ENCODE measurements around the gene KLHL17.
"Not testable (repeated sequence)": the region's sequence is repeated elsewhere in the genome, so short reads cannot be mapped to it uniquely, and the experiment has no call there.

The KLHL17 gene

DNA sequence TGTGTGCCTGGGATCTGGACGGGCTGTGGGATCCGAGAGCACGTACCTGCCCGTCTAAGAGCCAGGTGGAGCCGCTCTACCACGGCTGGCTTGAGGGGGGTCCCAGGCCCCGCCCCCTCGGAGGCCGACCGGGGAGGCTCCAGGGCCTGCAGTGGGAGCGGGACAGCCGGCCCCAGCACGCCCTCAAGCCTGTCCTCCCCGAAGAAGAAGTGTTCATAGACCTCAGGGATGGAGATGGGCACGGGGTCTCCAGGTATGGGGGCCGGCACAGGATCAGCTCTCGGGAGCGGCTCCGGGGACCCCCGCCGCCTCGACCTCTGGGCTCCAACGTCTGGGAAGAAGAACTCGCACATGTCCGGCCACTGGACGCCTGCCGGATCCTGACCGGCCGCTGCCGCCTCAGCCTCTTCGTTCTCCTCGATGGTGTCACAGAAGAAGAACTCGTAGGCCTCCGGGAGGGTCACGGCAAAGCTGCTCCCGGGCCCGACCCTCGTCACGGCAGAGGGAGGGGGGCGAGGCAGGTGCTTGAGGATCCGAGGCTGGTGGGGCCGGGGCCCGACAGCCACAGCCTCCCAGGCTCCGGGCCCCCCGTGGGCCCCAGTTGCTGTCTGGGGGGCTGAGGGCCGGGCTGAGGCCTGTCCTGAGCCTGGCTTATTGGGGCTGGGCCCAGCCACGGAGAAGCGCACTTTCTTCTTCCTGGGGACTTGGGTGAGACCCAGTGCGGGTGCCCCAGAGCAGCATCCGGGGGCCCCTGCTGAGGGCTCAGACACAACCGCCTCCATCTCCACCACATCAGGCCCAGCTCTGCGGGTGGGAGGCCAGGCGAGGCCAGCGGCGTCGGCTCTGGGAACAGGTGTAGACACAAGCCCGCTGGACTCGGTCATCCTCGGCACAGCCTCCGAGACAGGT, 18.7 kb downstream of the KLHL17 start:
- ATAC-seq (ENCODE audit: low read depth) (no peak), DNase-seq (ENCODE audit: low spot score in 2 of 2) (no peak)
- Mint-ChIP-seq H3K4me1 (peaks cover 5% of the 10 kb centered on the region), H3K27ac (no peak overlapping the region), H3K36me3 (peaks cover 4% of the 10 kb centered on the region), H3K27me3 (peaks cover 24% of the 10 kb centered on the region), H3K9me3 (no peaks in the 10 kb centered on the region), H3K4me3 (no peak overlapping the region)

DNA sequence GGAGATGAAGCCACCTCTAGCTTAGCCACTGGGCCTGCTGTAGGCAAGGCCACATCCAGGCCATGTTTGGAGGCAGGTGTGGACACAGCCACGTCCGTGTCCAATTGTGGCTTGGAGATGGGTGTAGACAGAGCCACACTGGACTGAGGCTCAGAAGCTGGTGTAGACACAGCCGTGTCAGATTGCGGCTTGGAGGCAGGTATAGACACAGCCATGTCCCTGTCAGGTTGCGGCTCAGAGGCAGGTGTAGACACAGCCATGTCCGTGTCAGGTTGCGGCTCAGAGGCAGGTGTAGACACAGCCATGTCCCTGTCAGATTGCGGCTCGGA, 19.3 kb downstream of the KLHL17 start:
- H3K27ac Mint-ChIP-seq: no peak overlapping the region
- no peaks in the 10 kb centered on the region for H3K9me3 Mint-ChIP-seq
- no peak for DNase-seq (ENCODE audit: low spot score in 2 of 2)
- peaks cover 23% of the 10 kb centered on the region for H3K27me3 Mint-ChIP-seq
- ATAC-seq (ENCODE audit: low read depth): no peak
- no peak overlapping the region for H3K4me3 Mint-ChIP-seq
- H3K4me1 Mint-ChIP-seq: peaks cover 5% of the 10 kb centered on the region
- peaks cover 4% of the 10 kb centered on the region for H3K36me3 Mint-ChIP-seq

DNA sequence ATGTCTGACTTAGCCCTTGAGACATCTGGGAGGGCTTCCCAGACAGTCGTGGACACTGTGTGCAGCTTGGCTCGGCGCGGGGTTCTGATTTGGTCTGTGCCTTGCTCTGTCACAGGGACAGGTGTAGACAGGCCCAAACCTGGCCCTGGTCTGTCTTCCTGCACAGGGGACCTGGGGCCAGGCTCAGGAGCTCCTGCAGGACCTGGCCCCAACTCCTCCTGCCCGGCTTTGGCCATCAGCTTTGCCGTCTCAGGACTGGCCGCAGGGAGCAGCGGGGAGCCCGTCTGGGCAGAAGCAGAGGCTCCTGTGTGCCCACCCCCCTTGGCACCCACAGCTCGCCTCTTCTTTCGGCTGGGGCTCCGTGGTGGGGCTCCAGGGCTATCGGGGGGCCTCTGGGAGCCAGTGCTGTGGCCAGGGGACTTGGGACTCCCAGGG, 19.8 kb downstream of the KLHL17 start:
- Mint-ChIP-seq H3K27ac (no peak overlapping the region), H3K36me3 (peaks cover 4% of the 10 kb centered on the region), H3K4me1 (peaks cover 5% of the 10 kb centered on the region), H3K9me3 (no peaks in the 10 kb centered on the region), H3K27me3 (peaks cover 21% of the 10 kb centered on the region), H3K4me3 (no peak overlapping the region)
- no peak for DNase-seq (ENCODE audit: low spot score in 2 of 2)
- no peak for ATAC-seq (ENCODE audit: low read depth)

DNA sequence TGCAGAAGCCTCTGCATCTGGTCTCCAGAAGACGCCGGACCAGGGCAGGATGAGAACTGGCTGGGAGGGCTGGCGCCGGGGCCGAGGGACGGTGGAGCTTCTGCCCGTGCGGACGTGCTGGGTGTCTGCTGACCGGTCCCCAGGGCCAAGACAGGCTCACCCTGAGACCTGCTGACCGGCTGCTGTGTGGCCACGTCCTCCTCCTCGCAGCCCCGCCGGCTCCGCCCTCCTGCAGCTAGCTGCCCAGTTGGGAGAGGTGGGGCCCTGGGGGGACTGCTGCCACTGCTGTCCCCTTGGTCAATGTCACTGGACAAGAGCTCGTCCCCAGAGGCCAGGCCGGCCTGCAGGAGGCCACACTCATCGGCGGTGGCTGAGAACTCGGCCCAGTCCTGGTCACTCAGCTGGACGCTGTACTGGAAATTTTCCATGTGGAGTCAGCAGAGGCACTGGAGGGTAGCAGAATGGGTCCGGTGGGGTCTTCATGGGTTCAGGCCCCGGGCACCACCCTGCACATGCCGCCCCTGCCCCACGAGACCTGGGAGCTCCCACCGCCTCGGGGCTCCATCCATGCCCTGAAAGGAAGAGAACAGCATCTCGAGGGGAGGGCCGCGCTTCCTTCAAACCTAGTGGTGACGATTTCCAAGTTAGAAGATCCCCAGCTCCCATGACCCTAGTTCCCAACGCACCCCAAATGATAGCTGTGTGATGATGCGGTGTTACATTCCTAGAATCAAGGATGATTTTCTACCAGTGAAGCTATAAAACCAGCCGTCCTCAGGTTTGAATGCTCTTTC, 20.4 kb downstream of the KLHL17 start:
- H3K9me3 Mint-ChIP-seq: no peaks in the 10 kb centered on the region
- H3K27ac Mint-ChIP-seq: no peak overlapping the region
- peaks cover 4% of the 10 kb centered on the region for H3K36me3 Mint-ChIP-seq
- DNase-seq (ENCODE audit: low spot score in 2 of 2) (no peak), ATAC-seq (ENCODE audit: low read depth) (no peak)
- no peak overlapping the region for H3K4me3 Mint-ChIP-seq
- peaks cover 5% of the 10 kb centered on the region for H3K4me1 Mint-ChIP-seq
- peaks cover 20% of the 10 kb centered on the region for H3K27me3 Mint-ChIP-seq

DNA sequence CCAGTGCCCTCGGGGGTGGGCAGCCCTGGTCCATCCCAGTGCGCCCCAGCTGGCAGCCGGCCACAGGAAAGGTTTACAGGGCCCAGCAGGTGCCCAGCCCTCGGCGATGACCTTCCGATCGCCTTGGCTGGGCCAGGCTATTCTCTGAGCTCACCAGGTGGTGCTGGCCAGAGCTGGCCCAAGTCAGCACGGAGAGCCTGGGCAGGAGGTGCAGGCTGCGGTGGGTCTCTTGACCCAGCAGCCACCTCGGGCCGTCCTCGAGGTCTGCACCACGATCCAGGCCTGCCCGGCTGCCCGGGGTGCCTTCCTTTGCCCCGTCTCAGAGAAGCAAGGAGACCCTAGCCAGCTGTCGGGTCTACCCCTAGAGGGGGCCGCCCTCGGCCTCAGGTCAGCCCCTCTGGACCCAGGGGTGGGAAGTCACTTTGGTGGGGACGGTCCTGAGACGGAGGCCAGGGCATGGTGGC, 21.1 kb downstream of the KLHL17 start:
- H3K27ac Mint-ChIP-seq: no peak overlapping the region
- peaks cover 23% of the 10 kb centered on the region for H3K27me3 Mint-ChIP-seq
- no peaks in the 10 kb centered on the region for H3K9me3 Mint-ChIP-seq
- peaks cover 5% of the 10 kb centered on the region for H3K4me1 Mint-ChIP-seq
- no peak for DNase-seq (ENCODE audit: low spot score in 2 of 2)
- ATAC-seq (ENCODE audit: low read depth): no peak
- H3K36me3 Mint-ChIP-seq: peaks cover 4% of the 10 kb centered on the region
- H3K4me3 Mint-ChIP-seq: no peak overlapping the region

DNA sequence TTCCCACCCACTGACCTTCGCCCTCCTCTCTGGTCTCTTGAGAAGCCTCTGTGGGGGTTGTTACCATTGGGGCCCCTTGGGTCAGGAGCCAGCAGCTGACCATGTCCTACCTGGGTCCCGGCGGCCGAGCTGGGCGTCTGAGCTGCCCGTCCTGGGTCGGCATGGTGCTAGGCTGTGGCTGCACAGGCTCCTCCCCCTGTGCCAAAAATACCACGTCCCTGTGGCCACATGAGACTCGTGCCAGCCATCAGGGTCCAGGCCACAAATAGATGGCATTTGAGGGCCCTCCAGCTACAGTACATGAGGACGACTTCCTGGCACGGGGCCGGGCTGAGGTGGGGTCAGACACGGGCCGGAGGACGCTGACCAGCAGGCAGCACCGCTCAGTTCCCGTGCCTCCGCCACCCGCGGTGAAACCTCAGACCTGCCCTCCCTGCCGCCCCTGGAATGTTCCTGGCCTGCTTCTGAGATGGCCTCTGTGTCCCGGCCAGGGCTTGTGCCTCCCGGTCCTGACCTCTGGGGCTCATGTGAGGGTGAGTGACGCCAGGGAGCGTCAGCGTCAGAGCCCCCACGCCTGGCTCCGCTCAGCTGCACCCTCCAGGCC, 21.7 kb downstream of the KLHL17 start, which contains the start of gene PERM1:
Gene PERM1, minus strand, starts transcription at position 139 of the 604 bp plus-strand sequence. CDS start 1,064 bp downstream, outside the sequence.
- H3K36me3 Mint-ChIP-seq: peaks cover 4% of the 10 kb centered on the region

DNA sequence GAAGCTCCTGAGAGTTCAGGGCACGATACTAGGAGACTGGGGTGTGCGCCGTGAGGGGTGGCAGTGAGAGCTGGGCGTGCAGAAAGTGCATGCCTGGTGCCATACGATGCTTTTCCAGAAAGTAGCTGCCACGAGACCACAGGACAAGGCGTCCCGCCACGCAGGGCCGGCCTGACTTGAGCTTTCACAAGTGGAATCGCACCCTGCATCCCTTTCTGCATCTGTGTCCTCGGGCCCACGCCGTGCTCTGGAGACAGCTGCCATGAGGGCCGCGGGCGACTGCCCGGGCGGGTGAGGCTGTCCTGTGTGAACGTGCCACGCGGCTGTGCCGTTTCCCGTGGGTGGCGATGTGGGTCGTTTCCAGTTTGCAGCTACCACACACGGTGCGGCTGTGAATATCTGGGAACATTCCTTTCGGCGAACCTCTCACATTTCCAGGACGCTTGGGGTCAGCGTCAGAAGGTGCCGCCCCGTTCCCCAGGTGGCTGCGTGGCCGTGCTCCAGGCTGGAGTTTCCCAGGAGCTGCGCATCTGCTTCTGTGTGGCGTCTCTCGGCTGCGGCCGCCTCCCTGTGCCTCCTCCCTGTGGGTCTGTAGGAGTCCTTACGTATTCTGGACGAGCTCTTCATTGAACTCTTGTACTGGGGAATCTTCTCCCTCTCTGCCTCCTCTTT, 22.5 kb downstream of the KLHL17 start:
- Mint-ChIP-seq H3K27me3 (peaks cover 23% of the 10 kb centered on the region), H3K4me3 (no peak overlapping the region), H3K4me1 (peaks cover 5% of the 10 kb centered on the region), H3K27ac (no peak overlapping the region), H3K9me3 (peaks cover under 1% of the 10 kb centered on the region), H3K36me3 (peaks cover 4% of the 10 kb centered on the region)
- ATAC-seq (ENCODE audit: low read depth) (no peak), DNase-seq (ENCODE audit: low spot score in 2 of 2) (no peak)

More for the DNA sequence above, 21.7 kb downstream of the KLHL17 start, which contains the start of gene PERM1:
- peaks cover 5% of the 10 kb centered on the region for H3K4me1 Mint-ChIP-seq
- H3K4me3 Mint-ChIP-seq: no peak within 1 kb of the TSS
- peaks cover 23% of the 10 kb centered on the region for H3K27me3 Mint-ChIP-seq
- DNase-seq (ENCODE audit: low spot score in 2 of 2): no peak
- H3K27ac Mint-ChIP-seq: no peak within 1 kb of the TSS
- no peaks in the 10 kb centered on the region for H3K9me3 Mint-ChIP-seq
- no peak for ATAC-seq (ENCODE audit: low read depth)

DNA sequence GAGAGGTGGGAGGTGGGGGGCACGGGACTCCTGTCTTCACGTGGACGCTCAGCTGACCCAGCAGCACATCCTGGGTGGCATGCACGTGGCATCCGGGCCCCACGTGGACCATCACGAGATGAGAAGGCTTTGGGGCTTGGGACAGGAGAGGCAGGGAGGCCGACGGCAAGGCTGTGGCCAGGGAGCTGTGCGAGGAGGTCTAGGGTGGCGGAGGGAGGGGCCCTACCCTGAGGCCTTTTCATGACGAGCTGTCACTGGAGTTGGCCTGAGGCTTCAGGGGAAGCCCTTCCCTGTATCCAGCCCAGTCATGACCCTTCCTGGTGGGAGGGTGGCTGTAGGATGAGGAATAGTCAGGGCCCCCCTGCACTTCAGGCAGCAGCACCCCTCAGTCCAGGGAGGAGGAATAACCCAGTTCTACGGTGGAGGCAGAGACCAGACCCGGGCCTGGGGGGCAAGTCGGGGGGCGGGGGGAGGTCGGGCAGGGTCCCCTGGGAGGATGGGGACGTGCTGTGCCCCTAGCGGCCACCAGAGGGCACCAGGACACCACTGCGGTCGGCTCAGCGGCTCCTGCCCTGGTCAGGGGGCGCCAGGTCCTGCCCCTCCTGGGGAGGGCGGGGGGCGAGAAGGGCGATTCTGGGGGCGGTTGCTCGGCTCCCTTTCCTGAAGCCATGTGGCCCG, 23.6 kb downstream of the KLHL17 start:
- no peak overlapping the region for H3K4me3 Mint-ChIP-seq
- H3K36me3 Mint-ChIP-seq: peaks cover 4% of the 10 kb centered on the region
- peaks cover 7% of the 10 kb centered on the region for H3K9me3 Mint-ChIP-seq
- H3K27me3 Mint-ChIP-seq: peaks cover 24% of the 10 kb centered on the region
- H3K4me1 Mint-ChIP-seq: peaks cover 2% of the 10 kb centered on the region
- peak; percentile 72 to 83 for DNase-seq (ENCODE audit: low spot score in 2 of 2)
- ATAC-seq (ENCODE audit: low read depth): peak; percentile 85
- H3K27ac Mint-ChIP-seq: no peak overlapping the region

DNA sequence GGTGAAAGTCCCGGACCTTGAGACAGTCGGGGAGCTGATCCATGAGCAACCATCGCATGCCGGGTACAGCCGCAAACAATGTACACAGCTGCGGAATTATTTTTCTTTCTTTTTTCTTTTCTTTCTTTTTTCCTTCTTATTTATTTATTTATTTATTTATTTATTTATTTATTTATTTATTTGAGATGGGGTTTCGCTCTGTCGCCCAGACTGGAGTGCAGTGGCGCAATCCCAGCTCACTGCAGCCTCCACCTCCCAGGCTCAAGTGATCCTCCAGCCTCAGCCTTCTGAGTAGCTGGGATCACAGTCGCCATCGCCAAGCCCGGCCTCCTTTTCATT, 24.1 kb downstream of the KLHL17 start:
- peaks cover 9% of the 10 kb centered on the region for H3K9me3 Mint-ChIP-seq
- ATAC-seq (ENCODE audit: low read depth): peak; percentile 41
- DNase-seq (ENCODE audit: low spot score in 2 of 2): no peak
- peaks cover 2% of the 10 kb centered on the region for H3K4me1 Mint-ChIP-seq
- no peak overlapping the region for H3K27ac Mint-ChIP-seq
- peaks cover 7% of the 10 kb centered on the region for H3K36me3 Mint-ChIP-seq
- H3K4me3 Mint-ChIP-seq: no peak overlapping the region
- H3K27me3 Mint-ChIP-seq: peaks cover 27% of the 10 kb centered on the region

DNA sequence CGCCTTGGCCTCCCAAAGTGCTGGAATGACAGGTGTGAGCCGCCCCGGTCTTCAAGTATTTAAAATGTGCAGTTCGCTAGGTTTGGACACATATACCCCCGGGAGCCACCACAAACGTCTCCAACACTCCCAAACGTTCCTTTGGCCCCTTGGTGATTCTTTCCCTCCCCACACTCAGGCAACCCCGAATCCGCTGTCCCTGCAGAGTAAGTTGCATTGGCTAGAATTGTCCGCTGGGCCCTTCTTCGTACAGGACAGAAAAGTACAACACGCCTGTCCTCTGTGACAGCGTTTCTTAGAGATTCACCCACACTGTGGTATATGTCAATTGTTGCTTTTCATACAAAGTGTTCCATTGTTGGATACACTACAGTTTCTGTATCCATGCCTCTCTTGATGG, 24.7 kb downstream of the KLHL17 start:
- Mint-ChIP-seq H3K27ac (no peak overlapping the region), H3K36me3 (peaks cover 7% of the 10 kb centered on the region), H3K9me3 (peaks cover 9% of the 10 kb centered on the region), H3K4me1 (peaks cover 2% of the 10 kb centered on the region), H3K27me3 (peaks cover 31% of the 10 kb centered on the region), H3K4me3 (no peak overlapping the region)
- no peak for DNase-seq (ENCODE audit: low spot score in 2 of 2)
- ATAC-seq (ENCODE audit: low read depth): no peak

DNA sequence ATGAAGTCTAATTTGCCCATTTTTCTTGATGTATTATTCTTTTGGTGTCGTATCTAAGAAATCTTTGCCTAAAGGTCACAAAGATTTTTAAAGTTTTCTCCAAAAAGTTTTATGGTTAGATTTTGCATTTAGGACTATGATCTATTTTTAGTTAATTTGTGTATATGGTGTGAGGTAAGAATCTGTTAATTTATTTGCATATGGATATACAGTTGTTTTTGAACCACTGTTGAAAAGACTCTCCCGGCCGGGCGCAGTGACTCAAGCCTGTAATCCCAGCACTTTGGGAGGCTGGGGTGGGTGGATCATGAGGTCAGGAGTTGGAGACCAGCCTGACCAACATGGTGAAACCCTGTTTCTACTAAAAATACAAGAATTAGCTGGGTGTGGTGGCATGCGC, 27.7 kb downstream of the KLHL17 start:
- not testable (repeated sequence) for H3K4me1 Mint-ChIP-seq; H3K36me3 Mint-ChIP-seq; H3K4me3 Mint-ChIP-seq; DNase-seq (ENCODE audit: low spot score in 2 of 2); H3K27ac Mint-ChIP-seq; ATAC-seq (ENCODE audit: low read depth)
- Mint-ChIP-seq H3K9me3 (peaks cover 14% of the 10 kb centered on the region), H3K27me3 (peaks cover 33% of the 10 kb centered on the region)

DNA sequence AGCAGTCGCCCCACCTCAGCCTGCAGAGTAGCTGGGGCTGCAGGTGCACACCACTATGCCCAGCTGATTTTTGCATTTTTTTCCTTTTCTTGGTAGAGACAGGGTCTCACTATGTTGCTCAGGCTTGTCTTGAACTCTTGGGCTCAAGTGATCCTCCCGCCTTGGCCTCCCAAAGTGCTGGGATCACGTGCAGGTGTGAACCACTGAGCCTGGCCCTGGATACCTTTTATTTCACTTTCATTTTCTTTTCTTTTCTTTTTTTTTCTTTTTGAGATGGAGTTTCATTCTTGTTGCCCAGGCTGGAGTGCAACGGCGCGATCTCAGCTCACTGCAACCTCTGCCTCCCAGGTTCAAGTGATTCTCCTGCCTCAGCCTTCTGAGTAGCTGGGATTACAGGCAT, 30.9 kb downstream of the KLHL17 start:
- Mint-ChIP-seq H3K9me3 (peaks cover 14% of the 10 kb centered on the region), H3K27me3 (peaks cover 33% of the 10 kb centered on the region)
- H3K4me1 Mint-ChIP-seq; H3K36me3 Mint-ChIP-seq; DNase-seq (ENCODE audit: low spot score in 2 of 2); H3K4me3 Mint-ChIP-seq; H3K27ac Mint-ChIP-seq: not testable (repeated sequence)
- peak; percentile 21 for ATAC-seq (ENCODE audit: low read depth)

DNA sequence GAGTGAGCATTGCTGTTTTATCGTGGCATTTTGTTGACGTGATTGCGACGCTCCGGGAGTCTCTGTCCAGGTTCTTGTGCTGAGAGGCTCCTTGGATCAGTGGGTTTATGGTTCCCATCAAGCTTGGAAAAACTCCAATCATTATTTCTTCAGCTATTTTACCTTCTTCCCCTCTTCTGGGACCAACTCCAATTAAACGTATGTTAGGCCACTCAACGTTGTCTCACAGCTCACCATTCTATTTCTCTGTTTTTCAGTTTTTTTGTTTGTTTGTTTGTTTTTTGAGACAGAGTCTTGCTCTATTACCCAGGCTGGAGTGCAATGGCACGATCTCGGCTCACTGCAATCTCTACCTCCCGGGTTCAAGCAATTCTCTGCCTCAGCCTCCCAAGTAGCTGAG, 31.5 kb downstream of the KLHL17 start:
- Mint-ChIP-seq H3K27me3 (peaks cover 31% of the 10 kb centered on the region), H3K36me3 (peaks cover 9% of the 10 kb centered on the region), H3K9me3 (peaks cover 14% of the 10 kb centered on the region), H3K4me1 (peaks cover 8% of the 10 kb centered on the region), H3K4me3 (no peak overlapping the region), H3K27ac (no peak overlapping the region)
- DNase-seq (ENCODE audit: low spot score in 2 of 2): no peak
- ATAC-seq (ENCODE audit: low read depth): no peak
